BLaER1 (cell line): ENCODE measurements around the gene IL36RN.
"Not testable (repeated sequence)": the region's sequence is repeated elsewhere in the genome, so short reads cannot be mapped to it uniquely, and the experiment has no call there.

ENCODE experiments used
- H3K27ac ChIP-seq: shearing (Covaris generic); formaldehyde crosslinking; 2 replicates; pipeline ENCODE4 v1.8.1; 2022
- H3K27me3 ChIP-seq: shearing (Covaris generic); formaldehyde crosslinking; 2 replicates; pipeline ENCODE4 v1.8.1; 2022
- H3K36me3 ChIP-seq: shearing (Covaris generic); formaldehyde crosslinking; 2 replicates; pipeline ENCODE4 v1.8.1; 2022
- H3K4me1 ChIP-seq: shearing (Covaris generic); formaldehyde crosslinking; 2 replicates; pipeline ENCODE4 v1.8.1; 2022
- H3K4me2 ChIP-seq: shearing (Covaris generic); formaldehyde crosslinking; 2 replicates; pipeline ENCODE4 v1.8.1; 2022
- H3K4me3 ChIP-seq: shearing (Covaris generic); formaldehyde crosslinking; 2 replicates; pipeline ENCODE4 v1.8.1; 2022
- H3K9ac ChIP-seq: shearing (Covaris generic); formaldehyde crosslinking; 2 replicates; pipeline ENCODE4 v1.8.1; 2022
- H3K9me3 ChIP-seq: shearing (Covaris generic); formaldehyde crosslinking; 2 replicates; pipeline ENCODE4 v1.8.1; 2022
- H4K20me1 ChIP-seq: shearing (Covaris generic); formaldehyde crosslinking; 2 replicates; pipeline ENCODE4 v1.8.1; 2022
- Cebpa-rat ChIP-seq: shearing (Covaris generic); IDR thresholded peaks from 2 replicates; pipeline ENCODE4 v1.8.1; 2022

IL36RN gene

GRCh38 chr2:113081488-113082210, 22.7 kb downstream of the IL36RN start:
- no peak for TF ChIP-seq Cebpa-rat
- H3K27ac ChIP-seq: no peak overlapping the region
- H3K4me1 ChIP-seq: peaks cover 5% of the 10 kb centered on the region; the same call in 1 of the 2 replicates
- H3K9ac ChIP-seq: no peak overlapping the region
- H3K4me2 ChIP-seq: no peak overlapping the region
- no peaks in the 10 kb centered on the region for H4K20me1 ChIP-seq
- H3K36me3 ChIP-seq: no peaks in the 10 kb centered on the region
- H3K27me3 ChIP-seq: no peaks in the 10 kb centered on the region
- no peak overlapping the region for H3K4me3 ChIP-seq
- no peaks in the 10 kb centered on the region for H3K9me3 ChIP-seq

GRCh38 chr2:113083296-113083695, 24.3 kb downstream of the IL36RN start:
- Histone ChIP-seq H3K9me3 (no peaks in the 10 kb centered on the region), H3K4me3 (no peak overlapping the region), H3K36me3 (no peaks in the 10 kb centered on the region), H4K20me1 (no peaks in the 10 kb centered on the region), H3K27me3 (no peaks in the 10 kb centered on the region), H3K9ac (no peak overlapping the region), H3K4me2 (no peak overlapping the region), H3K27ac (no peak overlapping the region), H3K4me1 (no peaks in the 10 kb centered on the region)
- no peak for TF ChIP-seq Cebpa-rat

- no peaks in the 10 kb centered on the region for H3K9me3 ChIP-seq
- no peak overlapping the region for H3K4me2 ChIP-seq
- no peaks in the 10 kb centered on the region for H4K20me1 ChIP-seq
- H3K27ac ChIP-seq: no peak overlapping the region
- no peaks in the 10 kb centered on the region for H3K36me3 ChIP-seq
- H3K27me3 ChIP-seq: no peaks in the 10 kb centered on the region
- H3K4me1 ChIP-seq: no peaks in the 10 kb centered on the region
- H3K9ac ChIP-seq: no peak overlapping the region
- H3K4me3 ChIP-seq: no peak overlapping the region
- TF ChIP-seq Cebpa-rat: no peak
These were observed 25.4 kb downstream of the IL36RN start for GRCh38 chr2:113084249-113085000.

- Histone ChIP-seq H3K27ac (no peak overlapping the region), H3K27me3 (no peaks in the 10 kb centered on the region), H3K4me1 (no peaks in the 10 kb centered on the region), H3K36me3 (no peaks in the 10 kb centered on the region), H4K20me1 (no peaks in the 10 kb centered on the region), H3K4me3 (no peak overlapping the region), H3K9ac (no peak overlapping the region), H3K9me3 (no peaks in the 10 kb centered on the region), H3K4me2 (no peak overlapping the region)
- no peak for TF ChIP-seq Cebpa-rat
These were observed 26.5 kb downstream of the IL36RN start for GRCh38 chr2:113085542-113085941.

GRCh38 chr2:113088213-113088992, 29.4 kb downstream of the IL36RN start:
- Histone ChIP-seq H3K27me3 (no peaks in the 10 kb centered on the region), H3K27ac (no peak overlapping the region)

GRCh38 chr2:113089916-113090315, 30.9 kb downstream of the IL36RN start:
- H3K9ac ChIP-seq: no peak overlapping the region
- no peak overlapping the region for H3K4me2 ChIP-seq
- H3K9me3 ChIP-seq: no peaks in the 10 kb centered on the region
- no peaks in the 10 kb centered on the region for H3K27me3 ChIP-seq
- H3K4me3 ChIP-seq: no peak overlapping the region
- no peak overlapping the region for H3K27ac ChIP-seq
- no peaks in the 10 kb centered on the region for H3K4me1 ChIP-seq
- no peaks in the 10 kb centered on the region for H3K36me3 ChIP-seq
- TF ChIP-seq Cebpa-rat: no peak
- H4K20me1 ChIP-seq: no peaks in the 10 kb centered on the region

More at GRCh38 chr2:113088213-113088992, 29.4 kb downstream of the IL36RN start:
- H3K4me2 ChIP-seq: no peak overlapping the region
- H3K9ac ChIP-seq: no peak overlapping the region
- TF ChIP-seq Cebpa-rat: no peak
- no peaks in the 10 kb centered on the region for H3K9me3 ChIP-seq
- no peaks in the 10 kb centered on the region for H4K20me1 ChIP-seq
- no peaks in the 10 kb centered on the region for H3K36me3 ChIP-seq
- no peaks in the 10 kb centered on the region for H3K4me1 ChIP-seq
- no peak overlapping the region for H3K4me3 ChIP-seq

GRCh38 chr2:113091231-113091896, 32.4 kb downstream of the IL36RN start:
- no peak for TF ChIP-seq Cebpa-rat
- Histone ChIP-seq H3K9me3 (no peaks in the 10 kb centered on the region), H3K36me3 (no peaks in the 10 kb centered on the region), H4K20me1 (no peaks in the 10 kb centered on the region), H3K4me2 (no peak overlapping the region), H3K27me3 (no peaks in the 10 kb centered on the region), H3K9ac (no peak overlapping the region), H3K4me1 (no peaks in the 10 kb centered on the region), H3K4me3 (no peak overlapping the region), H3K27ac (no peak overlapping the region)

- 0 out of 2 replicates have a peak, but pooled peaks cover 10% of the 10 kb centered on the region for H3K9me3 ChIP-seq
- no peak overlapping the region for H3K4me3 ChIP-seq
- no peak overlapping the region for H3K4me2 ChIP-seq
- no peak overlapping the region for H3K27ac ChIP-seq
- no peaks in the 10 kb centered on the region for H3K36me3 ChIP-seq
- no peak overlapping the region for H3K9ac ChIP-seq
- no peak for TF ChIP-seq Cebpa-rat
- no peaks in the 10 kb centered on the region for H3K4me1 ChIP-seq
- no peaks in the 10 kb centered on the region for H4K20me1 ChIP-seq
- H3K27me3 ChIP-seq: no peaks in the 10 kb centered on the region
These were observed 34.0 kb downstream of the IL36RN start for GRCh38 chr2:113092864-113093612.

GRCh38 chr2:113093613-113093977, 34.6 kb downstream of the IL36RN start:
- Histone ChIP-seq H3K4me2 (no peak overlapping the region), H3K27me3 (no peaks in the 10 kb centered on the region), H3K9ac (no peak overlapping the region), H3K9me3 (0 out of 2 replicates have a peak, but pooled peaks cover 10% of the 10 kb centered on the region), H3K4me3 (no peak overlapping the region), H4K20me1 (no peaks in the 10 kb centered on the region), H3K27ac (no peak overlapping the region), H3K36me3 (no peaks in the 10 kb centered on the region), H3K4me1 (no peaks in the 10 kb centered on the region)
- TF ChIP-seq Cebpa-rat: no peak

GRCh38 chr2:113096306-113096705, 37.3 kb downstream of the IL36RN start:
- not testable (repeated sequence) for H3K27ac ChIP-seq, H3K4me1 ChIP-seq, H3K27me3 ChIP-seq, H3K36me3 ChIP-seq, H3K4me2 ChIP-seq, H3K4me3 ChIP-seq, H3K9ac ChIP-seq, H4K20me1 ChIP-seq
- peaks cover 16% of the 10 kb centered on the region for H3K9me3 ChIP-seq

GRCh38 chr2:113096842-113097618, 38.0 kb downstream of the IL36RN start:
- not testable (repeated sequence) for H3K36me3 ChIP-seq, H4K20me1 ChIP-seq, H3K4me1 ChIP-seq, H3K27ac ChIP-seq, H3K9ac ChIP-seq, H3K27me3 ChIP-seq, H3K4me2 ChIP-seq, H3K4me3 ChIP-seq
- peaks cover 16% of the 10 kb centered on the region for H3K9me3 ChIP-seq
